ENCODE data around the gene NPTX1. TPM values are rescaled to one million over a fixed set of nuclear protein-coding genes. Genes with fewer than 3 reads are reported as not detected.

Gene NPTX1
- total and polyA plus RNA-seq, 2 of the 13 experiments (the other 11 are each of a cell fraction or from before 2014, with no cell fraction given) = 0.01 TPM; not detected in 1

DNA sequence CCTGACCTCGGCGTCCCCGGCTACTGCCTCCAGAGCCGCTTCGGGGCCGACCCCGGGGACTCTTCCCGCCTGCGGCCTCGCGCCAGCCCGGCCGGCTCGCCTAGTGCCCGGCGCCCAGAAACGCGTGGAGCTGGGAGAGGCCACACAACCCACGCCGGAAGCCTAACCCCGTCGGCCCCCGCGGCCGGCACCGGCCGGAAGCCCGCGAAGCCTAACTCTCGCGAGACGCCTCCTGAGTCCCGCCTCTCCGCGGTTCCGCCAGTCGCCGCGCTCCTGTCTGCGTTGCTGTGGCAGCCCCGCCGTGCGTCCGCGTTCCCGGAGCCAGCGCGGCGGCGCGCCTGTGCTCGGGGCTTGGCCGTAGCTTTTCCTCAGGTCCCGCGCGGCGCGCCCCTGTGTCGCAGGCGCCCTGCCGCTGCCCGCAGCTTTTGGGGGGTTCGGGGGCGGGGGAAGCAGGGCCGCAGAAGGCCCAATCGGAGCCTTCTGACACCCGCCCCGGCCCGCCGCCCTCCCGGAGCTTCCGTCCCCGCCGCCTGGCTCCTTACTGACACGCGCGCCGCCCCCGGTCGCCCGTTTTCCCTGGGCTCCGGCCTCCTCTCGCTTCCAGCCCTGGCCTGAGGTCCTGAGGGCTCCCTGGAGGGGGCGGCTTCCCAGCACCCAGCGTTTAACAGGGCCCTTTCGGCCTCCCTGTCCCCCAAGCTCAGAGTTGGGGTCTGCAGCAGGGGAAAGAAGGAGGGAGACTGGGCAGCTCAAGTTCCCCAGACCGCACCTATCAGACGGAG is 21.7 kb downstream of the NPTX1 start (continued):
- TF ChIP-seq, protein P1, sequence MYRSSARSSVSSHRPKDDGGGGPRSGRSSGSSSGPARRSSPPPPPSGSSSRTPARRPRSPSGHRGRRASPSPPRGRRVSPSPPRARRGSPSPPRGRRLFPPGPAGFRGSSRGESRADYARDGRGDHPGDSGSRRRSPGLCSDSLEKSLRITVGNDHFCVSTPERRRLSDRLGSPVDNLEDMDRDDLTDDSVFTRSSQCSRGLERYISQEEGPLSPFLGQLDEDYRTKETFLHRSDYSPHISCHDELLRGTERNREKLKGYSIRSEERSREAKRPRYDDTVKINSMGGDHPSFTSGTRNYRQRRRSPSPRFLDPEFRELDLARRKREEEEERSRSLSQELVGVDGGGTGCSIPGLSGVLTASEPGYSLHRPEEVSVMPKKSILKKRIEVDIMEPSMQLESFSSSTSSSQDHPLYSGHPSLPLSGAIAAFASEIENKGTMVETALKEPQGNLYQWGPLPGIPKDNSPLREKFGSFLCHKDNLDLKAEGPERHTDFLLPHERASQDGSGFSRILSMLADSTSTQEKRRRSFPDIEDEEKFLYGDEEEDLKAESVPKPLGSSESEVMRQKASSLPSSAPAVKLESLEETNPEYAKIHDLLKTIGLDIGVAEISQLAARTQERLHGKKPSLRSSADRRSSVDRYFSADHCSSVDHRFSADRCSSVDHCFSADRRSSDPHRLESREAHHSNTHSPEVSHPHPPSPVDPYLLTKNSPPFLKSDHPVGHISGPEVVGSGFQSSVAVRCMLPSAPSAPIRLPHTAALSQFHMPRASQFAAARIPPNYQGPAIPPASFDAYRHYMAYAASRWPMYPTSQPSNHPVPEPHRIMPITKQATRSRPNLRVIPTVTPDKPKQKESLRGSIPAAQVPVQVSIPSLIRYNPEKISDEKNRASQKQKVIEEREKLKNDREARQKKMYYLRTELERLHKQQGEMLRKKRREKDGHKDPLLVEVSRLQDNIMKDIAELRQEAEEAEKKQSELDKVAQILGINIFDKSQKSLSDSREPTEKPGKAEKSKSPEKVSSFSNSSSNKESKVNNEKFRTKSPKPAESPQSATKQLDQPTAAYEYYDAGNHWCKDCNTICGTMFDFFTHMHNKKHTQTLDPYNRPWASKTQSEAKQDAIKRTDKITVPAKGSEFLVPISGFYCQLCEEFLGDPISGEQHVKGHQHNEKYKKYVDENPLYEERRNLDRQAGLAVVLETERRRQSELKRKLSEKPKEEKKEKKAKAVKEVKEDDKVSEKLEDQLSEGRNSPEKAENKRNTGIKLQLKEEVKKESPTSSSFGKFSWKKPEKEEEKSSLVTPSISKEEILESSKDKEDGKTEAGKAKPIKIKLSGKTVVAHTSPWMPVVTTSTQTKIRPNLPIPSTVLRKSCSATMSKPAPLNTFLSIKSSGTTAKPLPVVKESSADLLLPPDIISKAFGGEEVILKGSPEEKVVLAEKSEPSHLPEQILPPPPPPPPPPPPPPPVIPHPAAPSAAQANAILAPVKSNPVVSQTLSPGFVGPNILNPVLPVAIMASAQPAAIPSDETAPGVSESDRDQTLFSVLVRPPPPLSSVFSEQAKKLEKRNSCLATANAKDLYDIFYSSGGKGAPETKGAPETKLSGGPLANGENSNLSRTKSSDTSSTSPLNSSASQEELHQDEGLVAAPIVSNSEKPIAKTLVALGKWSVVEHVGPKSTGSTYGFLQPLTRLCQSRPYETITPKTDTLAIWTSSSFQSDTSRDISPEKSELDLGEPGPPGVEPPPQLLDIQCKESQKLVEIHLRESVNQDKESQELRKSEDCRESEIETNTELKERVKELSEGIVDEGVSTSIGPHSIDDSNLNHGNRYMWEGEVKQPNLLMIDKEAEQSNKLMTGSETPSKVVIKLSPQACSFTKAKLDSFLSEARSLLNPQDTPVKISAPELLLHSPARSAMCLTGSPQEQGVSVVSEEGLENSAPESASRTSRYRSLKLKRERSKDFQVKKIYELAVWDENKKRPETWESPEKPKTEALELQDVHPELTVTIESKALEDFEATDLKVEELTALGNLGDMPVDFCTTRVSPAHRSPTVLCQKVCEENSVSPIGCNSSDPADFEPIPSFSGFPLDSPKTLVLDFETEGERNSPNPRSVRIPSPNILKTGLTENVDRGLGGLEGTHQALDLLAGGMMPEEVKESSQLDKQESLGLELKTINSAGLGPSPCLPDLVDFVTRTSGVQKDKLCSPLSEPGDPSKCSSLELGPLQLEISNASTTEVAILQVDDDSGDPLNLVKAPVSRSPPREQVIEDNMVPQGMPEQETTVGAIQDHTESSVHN (CRISPR knock-in tag; IDR thresholded peaks at IDR 0.05) = no peak
- TF ChIP-seq ZNF337 (CRISPR knock-in tag; IDR thresholded peaks at IDR 0.05; ENCODE audit: borderline replicate concordance, low read depth) (peak; percentile 32; the same call in 1 of the 2 replicates), ATAD3A (CRISPR knock-in tag; IDR thresholded peaks at IDR 0.05) (no peak; the same call in 1 of the 2 replicates), TCF7L2 (IDR thresholded peaks at IDR 0.05; ENCODE audit: low read depth, low read length) (no peak), ZFP82 (CRISPR knock-in tag; IDR thresholded peaks at IDR 0.05; ENCODE audit: borderline replicate concordance) (no peak; the same call in 1 of the 2 replicates), ZNF781 (CRISPR knock-in tag; IDR thresholded peaks at IDR 0.05; ENCODE audit: borderline replicate concordance, not compliant biosample characterization) (no peak), SIX4 (CRISPR knock-in tag; IDR thresholded peaks at IDR 0.05) (no peak), PATZ1 (CRISPR knock-in tag; IDR thresholded peaks at IDR 0.05) (peak; percentile 42; the same call in 1 of the 2 replicates), SRSF9 (IDR thresholded peaks at IDR 0.05; ENCODE audit: borderline replicate concordance, insufficient read depth, low read depth, low read length, poor library complexity, severe bottlenecking) (no peak), KLF15 (CRISPR knock-in tag; IDR thresholded peaks at IDR 0.05; ENCODE audit: borderline replicate concordance) (peak; percentile 82; the same call in 1 of the 2 replicates), ZNF280B (CRISPR knock-in tag; IDR thresholded peaks at IDR 0.05; ENCODE audit: borderline replicate concordance) (peak; percentile 82), FIP1L1 (IDR thresholded peaks at IDR 0.05; ENCODE audit: borderline replicate concordance, insufficient read depth, low read depth, low read length) (no peak), KLF12 (CRISPR knock-in tag; IDR thresholded peaks at IDR 0.05; ENCODE audit: borderline replicate concordance) (peak; percentile 68; the same call in 1 of the 2 replicates)
- TF ChIP-seq, protein P2, sequence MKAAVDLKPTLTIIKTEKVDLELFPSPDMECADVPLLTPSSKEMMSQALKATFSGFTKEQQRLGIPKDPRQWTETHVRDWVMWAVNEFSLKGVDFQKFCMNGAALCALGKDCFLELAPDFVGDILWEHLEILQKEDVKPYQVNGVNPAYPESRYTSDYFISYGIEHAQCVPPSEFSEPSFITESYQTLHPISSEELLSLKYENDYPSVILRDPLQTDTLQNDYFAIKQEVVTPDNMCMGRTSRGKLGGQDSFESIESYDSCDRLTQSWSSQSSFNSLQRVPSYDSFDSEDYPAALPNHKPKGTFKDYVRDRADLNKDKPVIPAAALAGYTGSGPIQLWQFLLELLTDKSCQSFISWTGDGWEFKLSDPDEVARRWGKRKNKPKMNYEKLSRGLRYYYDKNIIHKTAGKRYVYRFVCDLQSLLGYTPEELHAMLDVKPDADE (CRISPR knock-in tag; IDR thresholded peaks at IDR 0.05) = peak; percentile 84; the same call in 1 of the 2 replicates
